H1 (cell line): ENCODE data around the gene MIX23. TPM values are rescaled to one million over a fixed set of nuclear protein-coding genes. Genes with fewer than 3 reads are reported as not detected.

ENCODE experiments used
- BRCA1 ChIP-seq: IDR thresholded peaks from 2 replicates; pipeline ENCODE4 v1.6.1; 2012; ENCODE audit warnings: low read depth, low read length, improper control_type of control experiment
- CBX5 ChIP-seq: fragments of 300-800, 300-1000 bp; sonication (generic); IDR thresholded peaks from 2 replicates; pipeline ENCODE4 v1.7.1; 2016; ENCODE audit warnings: antibody characterized with exemption, low read length, low read depth
- CHD2 ChIP-seq: IDR thresholded peaks from 2 replicates; pipeline ENCODE4 v1.6.1; 2012; ENCODE audit warnings: low read length, improper control_type of control experiment
- CHD7 ChIP-seq: fragments of 300-600 bp; sonication (generic); IDR thresholded peaks from 2 replicates; pipeline ENCODE4 v1.7.1; 2012; ENCODE audit warnings: low read length, moderate library complexity, mild to moderate bottlenecking, inconsistent platforms; ENCODE audit not compliant: insufficient replicate concordance
- EGR1 ChIP-seq: IDR thresholded peaks from 2 replicates; pipeline ENCODE4 v1.6.1; 2011; ENCODE audit warnings: low read depth, low read length, borderline replicate concordance
- GTF2F1 ChIP-seq: IDR thresholded peaks from 2 replicates; pipeline ENCODE4 v1.6.1; 2012; ENCODE audit warnings: low read depth, low read length, improper control_type of control experiment, borderline replicate concordance
- JUND ChIP-seq: IDR thresholded peaks from 2 replicates; pipeline ENCODE4 v1.6.1; 2011; ENCODE audit warnings: mild to moderate bottlenecking, improper control_type of control experiment, low read length
- KDM1A ChIP-seq: fragments of 200-600, 300-600 bp; sonication (generic); IDR thresholded peaks from 2 replicates; pipeline ENCODE4 v1.7.1; 2016; ENCODE audit warnings: mild to moderate bottlenecking, low read length, borderline replicate concordance
- RNF2 ChIP-seq: fragments of 200-900, 300-1000 bp; sonication (generic); IDR thresholded peaks from 2 replicates; pipeline ENCODE4 v1.7.1; 2016; ENCODE audit warnings: borderline replicate concordance, low read depth, mild to moderate bottlenecking, antibody characterized with exemption, low read length; ENCODE audit not compliant: poor library complexity, severe bottlenecking; ENCODE audit errors: missing control alignments
- RXRA ChIP-seq: IDR thresholded peaks from 2 replicates; pipeline ENCODE4 v1.6.1; 2011; ENCODE audit warnings: low read depth, mild to moderate bottlenecking, low read length, moderate library complexity; ENCODE audit not compliant: insufficient read depth
- SP2 ChIP-seq: IDR thresholded peaks from 2 replicates; pipeline ENCODE4 v1.6.1; 2012; ENCODE audit warnings: mild to moderate bottlenecking, low read length, inconsistent platforms
- SP4 ChIP-seq: IDR thresholded peaks from 2 replicates; pipeline ENCODE4 v1.6.1; 2012; ENCODE audit warnings: low read length, inconsistent platforms
- TAF1 ChIP-seq: IDR thresholded peaks from 2 replicates; pipeline ENCODE4 v1.6.1; 2011; ENCODE audit warnings: mild to moderate bottlenecking, low read depth, low read length
- polyA plus RNA-seq, 7 experiments: library from polyadenylated mRNA; depleted of rRNA in 3 of 7; stranded (reverse) in 5 of 7; unstranded in 2 of 7; fragments of >200 nt in 5 of 7; fragments of 200-250 nt in 2 of 7; gene quantifications; 1 replicate in 5 of 7; 2 replicates in 1 of 7; 4 replicates in 1 of 7; pipeline versions ENCODE4 v1.2.1 to v1.2.3, GENCODE V29; 2011 to 2013; ENCODE audit warnings: missing spikeins in 2 of 7, mixed read lengths in 2 of 7
- total RNA-seq: library from RNA; stranded (reverse); fragmentation: NEBNext Ultra II Directional; extraction: Animal tissue kit (Norgen Biotek cat#: 25700); gene quantifications from 2 replicates; pipeline ENCODE4 v1.2.1, GENCODE V29; 2021

MIX23 gene
- total and polyA plus RNA-seq, 2 of the 8 experiments (the other 6 are each of a cell fraction or from before 2014, with no cell fraction given) = 22.1 to 69.6 TPM

- TF ChIP-seq CHD7 (no peak), SP2 (no peak), GTF2F1 (no peak), TAF1 (no peak), RNF2 (no peak), BRCA1 (no peak), SP4 (no peak), CHD2 (no peak), CBX5 (no peak), KDM1A (no peak), RXRA (no peak), JUND (no peak), EGR1 (no peak)
Measured at GRCh38 chr3:122403489-122403888, 20.5 kb upstream of the MIX23 start (continued).
